ENCODE measurements around the gene ZDHHC12.

The ZDHHC12 gene

GRCh38 chr9:128713411-128713780, 10.5 kb downstream of the ZDHHC12 start:
- no peak for ATAC-seq
- TF ChIP-seq CREB5 (CRISPR knock-in tag; IDR thresholded peaks at IDR 0.05; ENCODE audit: low read depth) = no peak
- no peak for TF ChIP-seq CSDC2 (CRISPR knock-in tag; IDR thresholded peaks at IDR 0.05)
- TF ChIP-seq CSRNP3 (CRISPR knock-in tag; IDR thresholded peaks at IDR 0.05) = no peak
- TF ChIP-seq POU6F1 (CRISPR knock-in tag; IDR thresholded peaks at IDR 0.05; ENCODE audit: borderline replicate concordance, low read depth) = no peak

- no peak for ATAC-seq
- TF ChIP-seq PPARA (CRISPR knock-in tag; IDR thresholded peaks at IDR 0.05; ENCODE audit: borderline replicate concordance) (no peak), ESRRG (CRISPR knock-in tag; IDR thresholded peaks at IDR 0.05) (no peak), CSDC2 (CRISPR knock-in tag; IDR thresholded peaks at IDR 0.05) (no peak), ZNF70 (CRISPR knock-in tag; IDR thresholded peaks at IDR 0.05) (no peak), SNAI2 (CRISPR knock-in tag; IDR thresholded peaks at IDR 0.05) (no peak), TCF4 (CRISPR knock-in tag; IDR thresholded peaks at IDR 0.05; ENCODE audit: borderline replicate concordance) (no peak), CSRNP3 (CRISPR knock-in tag; IDR thresholded peaks at IDR 0.05) (no peak), ZC3H10 (CRISPR knock-in tag; IDR thresholded peaks at IDR 0.05) (no peak), GLIS3 (CRISPR knock-in tag; IDR thresholded peaks at IDR 0.05) (no peak)
Observed at GRCh38 chr9:128712451-128713410, 11.2 kb downstream of the ZDHHC12 start.

- TF ChIP-seq ISL1 (CRISPR knock-in tag; IDR thresholded peaks at IDR 0.05) (no peak), CSDC2 (CRISPR knock-in tag; IDR thresholded peaks at IDR 0.05) (no peak), CSRNP3 (CRISPR knock-in tag; IDR thresholded peaks at IDR 0.05) (no peak), TCF4 (CRISPR knock-in tag; IDR thresholded peaks at IDR 0.05; ENCODE audit: borderline replicate concordance) (no peak), SNAI2 (CRISPR knock-in tag; IDR thresholded peaks at IDR 0.05) (no peak), ZNF8 (CRISPR knock-in tag; IDR thresholded peaks at IDR 0.05) (no peak), GLIS3 (CRISPR knock-in tag; IDR thresholded peaks at IDR 0.05) (no peak), OSR1 (CRISPR knock-in tag; IDR thresholded peaks at IDR 0.05) (no peak)
- no peak for ATAC-seq
Observed at GRCh38 chr9:128707446-128707845, 16.5 kb downstream of the ZDHHC12 start.

GRCh38 chr9:128706671-128707381, 17.1 kb downstream of the ZDHHC12 start:
- no peak for ATAC-seq
- TF ChIP-seq ESRRG (CRISPR knock-in tag; IDR thresholded peaks at IDR 0.05) = no peak
- TF ChIP-seq BACH2 (CRISPR knock-in tag; IDR thresholded peaks at IDR 0.05; ENCODE audit: borderline replicate concordance) = no peak
- TF ChIP-seq ZC3H10 (CRISPR knock-in tag; IDR thresholded peaks at IDR 0.05) = no peak
- no peak for TF ChIP-seq ZNF70 (CRISPR knock-in tag; IDR thresholded peaks at IDR 0.05)
- no peak for TF ChIP-seq GLIS3 (CRISPR knock-in tag; IDR thresholded peaks at IDR 0.05)
- TF ChIP-seq SNAI2 (CRISPR knock-in tag; IDR thresholded peaks at IDR 0.05) = no peak
- no peak for TF ChIP-seq TCF4 (CRISPR knock-in tag; IDR thresholded peaks at IDR 0.05; ENCODE audit: borderline replicate concordance)
- no peak for TF ChIP-seq ARNTL (CRISPR knock-in tag; IDR thresholded peaks at IDR 0.05; ENCODE audit: borderline replicate concordance, low read depth)
- no peak for TF ChIP-seq ZNF8 (CRISPR knock-in tag; IDR thresholded peaks at IDR 0.05)
- no peak for TF ChIP-seq ZFP30 (CRISPR knock-in tag; IDR thresholded peaks at IDR 0.05)

Measured in SK-N-SH treated with all-trans-retinoic acid at 6 μM for 48 hours (cell line).